GM18858 (cell line): ENCODE data around the gene NRL.
A peak's percentile ranks its signal among the peaks of the same experiment; 100 is the strongest.

Experiments
- ATAC-seq: cut with Tn5 transposase; IDR thresholded peaks from one replicate; pipeline ENCODE4 v1.9.1; 2021; ENCODE audit not compliant: unreplicated experiment

NRL gene

DNA sequence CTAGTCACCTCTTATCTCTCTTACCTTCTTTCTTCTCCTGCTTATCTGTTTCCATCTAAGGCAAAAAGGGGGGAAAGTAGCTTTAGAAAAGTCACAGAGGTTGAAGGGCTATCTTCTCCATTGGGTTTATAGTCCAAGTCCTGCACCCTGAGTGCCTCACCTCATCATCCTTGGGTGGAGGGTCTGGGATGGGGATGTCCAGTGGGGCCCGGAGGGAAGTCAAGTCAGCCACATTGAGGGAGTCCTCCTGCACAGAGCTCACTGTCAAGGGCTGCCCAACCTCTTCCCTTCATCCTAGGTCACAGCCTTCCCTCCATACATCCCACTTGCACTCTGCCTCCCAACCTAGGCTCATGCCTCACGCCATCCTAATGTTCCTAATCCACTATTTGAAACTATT is 30.5 kb upstream of the NRL start:
- ATAC-seq, result no peak

DNA sequence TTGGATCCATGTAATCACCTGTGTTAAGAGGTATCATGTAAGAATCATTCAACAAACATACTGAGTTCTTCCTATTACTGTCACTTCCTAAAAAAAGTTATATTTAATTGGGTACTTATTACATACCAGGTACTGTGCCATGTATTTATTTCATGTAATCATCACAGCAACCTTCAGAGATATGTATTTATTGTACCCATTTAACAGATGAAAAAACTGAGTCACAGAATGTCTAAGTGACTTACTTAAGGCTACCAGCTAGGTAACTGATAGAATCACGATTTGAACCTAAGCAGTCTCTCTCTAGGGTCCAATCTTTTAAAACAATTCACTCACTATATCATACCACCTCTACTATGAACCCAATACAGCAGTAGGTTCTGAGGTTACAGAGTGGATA is 29.7 kb upstream of the NRL start:
- no peak for ATAC-seq

DNA sequence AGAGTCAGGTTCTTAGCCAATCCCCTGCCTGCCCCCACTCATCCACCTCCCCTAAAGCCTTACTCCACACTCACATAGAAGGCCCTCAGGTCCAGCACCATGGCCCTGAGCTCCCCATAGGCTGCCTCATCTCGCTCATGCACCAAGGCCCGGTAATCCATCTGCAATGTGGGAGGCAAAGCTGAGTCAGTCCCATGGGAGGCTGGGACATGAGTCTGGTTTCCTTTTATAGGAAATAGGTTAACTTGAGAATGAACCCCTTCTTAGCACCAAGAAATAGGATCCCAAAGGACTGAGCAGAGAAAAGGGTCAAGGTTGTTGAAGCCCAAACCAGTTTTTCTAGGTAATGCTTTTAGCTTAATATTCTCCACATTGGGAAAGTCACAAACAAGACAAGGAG is 28.8 kb upstream of the NRL start:
- no peak for ATAC-seq

DNA sequence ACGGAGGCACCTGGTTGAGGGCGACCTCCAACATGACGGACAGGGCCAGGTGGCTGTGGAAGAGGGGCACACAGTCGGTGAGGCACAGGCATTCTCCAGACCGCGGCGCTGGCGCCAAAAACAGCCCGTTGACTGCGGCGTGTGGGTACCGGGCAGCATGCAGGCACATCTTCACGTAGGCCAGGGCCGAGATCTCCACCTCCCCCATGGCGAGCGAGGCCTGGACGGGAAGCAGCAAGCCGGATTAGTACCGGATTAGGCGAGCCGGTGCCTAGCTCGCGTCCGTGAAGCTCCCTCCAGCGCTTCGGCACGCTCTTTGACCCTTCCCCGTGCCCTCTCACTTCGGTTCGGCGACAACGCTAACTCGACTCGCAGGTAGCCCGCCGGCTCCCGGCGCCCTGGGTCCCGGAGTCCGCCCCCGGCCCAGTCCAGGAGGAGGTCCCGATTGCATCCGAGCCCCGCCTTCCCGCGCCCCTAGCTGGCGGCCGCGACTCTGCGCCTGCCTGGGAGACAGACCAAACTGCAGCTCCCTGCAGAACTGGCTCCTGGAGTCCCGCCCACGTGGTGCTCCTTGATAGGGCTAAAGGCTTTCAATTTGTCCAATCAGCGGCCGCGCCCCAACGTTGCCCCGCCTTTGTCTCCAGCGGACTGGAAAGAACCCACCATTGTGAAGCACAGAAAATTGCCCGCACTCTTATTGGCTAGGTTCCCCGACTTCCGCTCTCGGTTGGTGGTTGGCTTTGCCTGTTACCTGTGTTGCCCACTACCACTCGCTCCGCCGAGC is 26.5 kb upstream of the NRL start, which contains the start of gene EMC9:
EMC9 (minus strand) TSS at position 495 of the 784 bp plus-strand sequence; CDS start at position 208, 287 bp downstream.
- peak; percentile 76 for ATAC-seq

DNA sequence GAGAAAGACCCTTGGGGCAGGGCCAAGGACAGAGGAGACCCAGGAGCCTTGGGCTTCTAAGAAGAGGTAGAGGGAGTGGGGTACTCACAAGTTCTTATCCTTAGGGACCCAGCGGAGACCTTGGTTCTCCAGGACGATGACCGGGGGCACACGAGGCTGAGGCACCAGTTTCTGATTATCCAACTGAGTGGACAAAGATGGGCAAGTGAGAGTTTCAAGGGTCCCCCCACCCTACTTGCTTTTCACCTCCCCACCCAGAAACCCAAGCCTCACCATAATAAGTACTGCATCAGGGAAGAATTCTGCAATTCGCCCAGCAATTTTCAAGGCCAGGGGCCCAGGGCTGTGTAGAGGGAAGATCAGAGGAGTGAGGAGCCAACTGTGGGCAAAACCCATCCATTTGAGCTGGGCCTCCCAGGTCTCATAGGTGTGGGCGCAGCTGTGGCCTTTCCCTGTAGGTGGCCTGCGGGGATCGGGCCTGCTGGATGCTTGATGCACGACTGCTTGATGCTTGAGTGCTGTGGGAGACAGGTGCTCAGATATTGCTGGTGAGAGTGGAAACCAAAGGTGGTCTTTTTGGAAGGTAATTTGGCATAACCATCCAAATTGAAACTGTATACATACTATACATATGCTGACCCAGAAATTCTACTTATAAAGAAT is 24.7 kb upstream of the NRL start:
- ATAC-seq, result no peak

DNA sequence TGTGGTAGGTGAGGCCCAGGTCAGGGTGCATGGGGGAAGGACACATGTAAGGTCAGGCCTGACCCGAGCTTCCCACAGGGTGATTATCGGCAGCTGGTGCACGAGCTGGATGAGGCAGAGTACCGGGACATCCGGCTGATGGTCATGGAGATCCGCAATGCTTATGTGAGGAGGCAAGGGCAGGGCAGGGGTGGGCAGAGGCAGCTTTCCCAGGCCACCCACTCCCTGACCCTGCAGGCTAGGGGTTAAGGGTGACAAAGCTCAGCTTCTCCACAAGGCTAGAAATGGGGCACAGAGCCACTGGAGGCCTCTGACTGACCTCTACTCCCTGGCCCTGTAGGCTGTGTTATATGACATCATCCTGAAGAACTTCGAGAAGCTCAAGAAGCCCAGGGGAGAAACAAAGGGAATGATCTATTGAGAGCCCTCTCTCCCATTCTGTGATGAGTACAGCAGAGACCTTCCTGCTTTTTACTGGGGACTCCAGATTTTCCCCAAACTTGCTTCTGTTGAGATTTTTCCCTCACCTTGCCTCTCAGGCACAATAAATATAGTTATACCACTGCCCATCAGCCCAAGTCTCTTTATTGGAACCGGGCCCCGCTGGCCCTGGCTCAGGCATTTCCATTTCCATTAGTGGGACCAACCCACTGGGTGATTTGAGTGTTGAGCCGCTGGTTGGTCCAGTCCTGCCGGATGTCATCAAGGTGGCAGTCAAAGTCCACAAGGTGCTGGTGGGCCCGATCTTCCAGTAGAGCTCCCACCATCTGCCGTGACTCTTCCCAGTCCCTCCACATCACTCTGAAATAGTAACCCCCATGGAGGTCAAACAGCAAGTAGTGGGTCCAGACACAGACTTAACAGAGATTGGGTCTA is 23.9 kb upstream of the NRL start:
- no peak for ATAC-seq

DNA sequence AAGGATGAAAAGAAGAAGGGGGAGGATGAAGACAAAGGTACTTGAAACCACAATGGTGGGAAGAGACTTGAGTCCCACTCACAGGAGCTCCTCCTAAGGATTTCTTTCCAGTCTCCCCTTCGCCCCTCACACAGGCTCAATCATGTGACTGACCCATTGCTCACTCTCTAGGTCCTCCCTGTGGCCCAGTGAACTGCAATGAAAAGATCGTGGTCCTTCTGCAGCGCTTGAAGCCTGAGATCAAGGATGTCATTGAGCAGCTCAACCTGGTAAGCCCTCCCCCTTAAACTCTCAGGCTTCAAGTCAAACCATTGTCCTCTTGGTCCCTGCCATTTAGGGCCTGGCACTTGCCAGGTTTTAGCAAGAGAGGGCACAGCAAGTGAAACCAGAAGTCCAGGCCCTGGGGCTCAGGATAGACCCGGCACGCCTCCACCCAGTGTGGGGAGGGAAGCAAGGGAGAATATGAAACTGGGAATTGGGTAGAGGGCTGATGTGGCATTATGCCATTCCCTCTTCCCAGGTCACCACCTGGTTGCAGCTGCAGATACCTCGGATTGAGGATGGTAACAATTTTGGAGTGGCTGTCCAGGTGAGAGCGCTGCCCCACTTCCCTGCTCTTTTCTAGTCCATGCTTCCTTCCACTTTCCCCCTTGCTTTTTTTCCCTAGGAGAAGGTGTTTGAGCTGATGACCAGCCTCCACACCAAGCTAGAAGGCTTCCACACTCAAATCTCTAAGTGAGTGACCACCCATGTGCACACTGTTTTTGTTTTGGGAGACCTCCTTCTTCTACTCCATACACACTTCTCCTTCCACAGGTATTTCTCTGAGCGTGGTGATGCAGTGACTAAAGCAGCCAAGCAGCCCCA is 23.0 kb upstream of the NRL start:
- ATAC-seq, result no peak

DNA sequence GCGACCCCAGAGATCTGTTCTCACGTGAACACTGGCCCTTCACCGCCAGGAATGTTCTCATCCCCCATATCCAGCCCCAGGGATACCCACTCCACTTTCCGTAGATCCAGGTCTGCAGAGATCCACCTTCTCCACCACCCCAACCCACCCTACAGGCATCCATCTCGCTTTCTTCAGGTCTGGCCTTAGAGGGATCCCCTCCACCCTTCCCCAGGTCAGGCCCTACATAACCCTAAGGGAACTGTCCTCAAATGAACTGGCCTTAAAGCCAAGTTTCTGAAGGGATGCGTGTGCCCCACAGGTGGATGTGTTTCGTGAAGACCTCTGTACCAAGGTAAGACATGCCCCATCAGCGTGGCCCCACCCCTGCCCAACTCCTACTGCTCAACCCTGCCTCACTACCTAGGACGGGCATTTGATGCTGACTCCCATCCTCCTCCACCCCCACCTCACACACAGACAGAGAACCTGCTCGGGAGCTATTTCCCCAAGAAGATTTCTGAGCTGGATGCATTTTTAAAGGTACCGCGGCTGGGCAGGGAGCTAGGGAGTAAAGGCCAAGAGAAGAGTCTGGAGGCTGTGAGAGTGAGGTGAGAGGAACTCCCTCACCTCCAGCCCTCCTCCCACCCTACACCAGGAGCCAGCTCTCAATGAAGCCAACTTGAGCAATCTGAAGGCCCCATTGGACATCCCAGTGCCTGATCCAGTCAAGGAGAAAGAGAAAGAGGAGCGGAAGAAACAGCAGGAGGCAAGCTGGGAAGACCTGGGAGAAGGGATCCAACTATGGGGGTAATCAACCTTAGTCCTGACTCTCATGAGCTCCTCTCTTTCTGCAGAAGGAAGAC is 22.2 kb upstream of the NRL start:
- no peak for ATAC-seq

DNA sequence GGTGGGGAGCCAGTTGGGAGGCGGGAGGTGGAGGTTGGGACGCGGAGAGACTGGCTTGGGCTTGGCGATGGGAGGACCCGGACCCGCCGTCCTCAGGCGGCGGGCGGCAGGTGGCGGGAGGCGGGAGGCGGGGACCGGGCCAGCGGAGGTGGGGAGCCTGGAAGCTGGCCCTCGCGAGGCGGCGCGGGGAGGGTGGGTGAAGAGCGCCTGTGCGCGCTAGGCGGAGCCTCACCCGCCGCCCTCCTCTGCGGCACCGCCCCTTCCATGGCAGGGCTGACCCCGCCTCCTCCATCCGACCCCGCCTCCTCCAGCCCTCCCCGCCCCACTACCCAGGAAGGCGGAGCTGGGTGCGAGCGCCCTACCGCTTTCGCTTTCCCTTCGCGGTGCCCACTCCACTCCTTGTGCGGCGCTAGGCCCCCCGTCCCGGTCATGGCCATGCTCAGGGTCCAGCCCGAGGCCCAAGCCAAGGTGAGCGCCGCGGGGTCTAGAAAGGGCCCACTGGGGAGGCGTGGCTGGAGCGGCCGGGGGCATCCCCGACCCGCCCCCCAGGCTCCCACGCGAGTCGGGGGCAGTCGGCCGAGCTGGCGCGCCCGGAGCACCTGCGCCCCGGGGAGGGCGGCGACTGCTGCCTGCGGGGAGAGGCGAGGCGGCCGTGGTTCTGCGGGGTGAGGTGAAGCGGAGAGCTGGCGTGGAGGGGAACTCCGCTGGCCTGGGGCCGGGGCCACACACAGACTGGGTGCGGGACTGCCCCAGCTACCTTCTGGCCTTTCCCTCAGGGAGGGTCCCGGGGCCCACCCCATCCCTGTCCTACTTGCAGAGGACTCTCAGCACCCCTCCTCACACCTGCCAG is 21.3 kb upstream of the NRL start, which contains the start of gene PSME1:
PSME1 (plus strand) TSS at position 361 of the 850 bp plus-strand sequence; CDS start at position 430, 69 bp downstream.
- peak; percentile 66 for ATAC-seq

DNA sequence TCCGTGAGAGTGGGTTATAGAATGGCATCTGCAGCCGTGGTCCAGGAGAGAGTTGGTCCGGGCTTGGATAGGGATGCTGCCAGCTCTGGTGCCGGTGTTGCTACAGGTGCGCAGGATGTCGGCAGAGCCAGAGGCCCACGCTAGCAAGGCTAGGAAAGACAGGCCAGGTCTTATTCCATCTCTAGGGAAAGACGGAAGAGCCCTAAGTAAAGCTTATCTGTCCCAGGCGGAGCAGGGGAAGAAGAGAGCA is 20.8 kb upstream of the NRL start:
- no peak for ATAC-seq

DNA sequence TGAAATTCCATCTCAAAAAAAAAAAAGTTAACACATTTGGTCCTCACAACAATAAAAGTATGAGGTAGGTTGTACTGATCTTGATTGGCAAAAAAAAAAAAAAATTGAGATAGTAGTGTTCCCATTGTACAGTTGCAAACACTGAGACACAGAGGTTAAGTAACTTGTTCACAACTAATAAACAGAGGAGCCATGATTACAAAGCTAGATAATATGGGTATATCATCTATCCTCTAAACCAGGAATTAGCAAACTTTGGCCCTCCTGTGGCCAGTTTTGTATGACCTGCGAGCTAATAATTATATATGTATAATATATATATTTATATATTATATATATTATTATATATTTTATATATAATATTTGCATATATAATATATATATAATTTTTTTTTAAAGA is 19.0 kb upstream of the NRL start:
- ATAC-seq, result no peak

DNA sequence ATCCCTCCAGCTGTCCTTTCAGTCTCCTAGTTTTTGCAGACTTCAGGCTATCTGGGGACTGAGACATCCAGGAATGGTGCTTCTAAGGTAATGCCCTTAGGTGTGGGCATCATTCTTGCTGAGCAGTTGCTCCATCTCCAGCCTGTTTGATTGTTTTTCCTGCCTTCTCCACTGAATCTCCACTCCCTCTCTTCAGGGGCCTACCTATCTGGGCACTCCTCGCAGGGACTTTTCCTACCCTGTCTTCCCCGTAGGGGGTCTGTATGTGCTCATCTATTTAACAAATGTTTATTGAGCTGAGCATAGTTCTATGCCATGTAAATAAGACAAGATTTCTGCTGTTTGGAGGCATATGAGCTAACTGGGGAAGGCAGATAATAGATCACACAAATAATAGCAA is 18.2 kb upstream of the NRL start:
- no peak for ATAC-seq

DNA sequence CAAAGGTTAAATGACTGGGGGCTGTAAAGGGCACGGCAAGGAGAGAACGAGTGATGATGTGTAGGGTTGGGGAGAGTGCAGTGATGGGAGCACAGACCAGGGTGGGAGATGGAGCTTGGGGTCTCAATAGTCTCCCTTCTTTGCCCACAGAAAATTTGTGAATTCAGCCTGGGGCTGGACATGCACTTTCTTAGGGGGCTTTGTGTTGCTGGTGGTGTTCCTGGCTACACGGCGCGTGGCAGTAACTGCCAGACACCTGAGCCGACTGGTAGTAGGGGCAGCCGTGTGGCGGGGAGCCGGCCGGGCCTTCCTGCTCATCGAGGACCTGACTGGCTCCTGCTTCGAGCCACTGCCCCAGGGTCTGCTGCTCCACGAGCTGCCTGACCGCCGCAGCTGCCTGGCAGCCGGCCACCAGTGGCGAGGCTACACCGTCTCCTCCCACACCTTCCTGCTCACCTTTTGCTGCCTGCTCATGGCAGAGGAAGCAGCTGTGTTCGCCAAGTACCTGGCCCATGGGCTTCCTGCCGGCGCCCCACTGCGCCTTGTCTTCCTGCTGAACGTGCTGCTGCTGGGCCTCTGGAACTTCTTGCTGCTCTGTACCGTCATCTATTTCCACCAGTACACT is 17.4 kb upstream of the NRL start:
- no peak for ATAC-seq

DNA sequence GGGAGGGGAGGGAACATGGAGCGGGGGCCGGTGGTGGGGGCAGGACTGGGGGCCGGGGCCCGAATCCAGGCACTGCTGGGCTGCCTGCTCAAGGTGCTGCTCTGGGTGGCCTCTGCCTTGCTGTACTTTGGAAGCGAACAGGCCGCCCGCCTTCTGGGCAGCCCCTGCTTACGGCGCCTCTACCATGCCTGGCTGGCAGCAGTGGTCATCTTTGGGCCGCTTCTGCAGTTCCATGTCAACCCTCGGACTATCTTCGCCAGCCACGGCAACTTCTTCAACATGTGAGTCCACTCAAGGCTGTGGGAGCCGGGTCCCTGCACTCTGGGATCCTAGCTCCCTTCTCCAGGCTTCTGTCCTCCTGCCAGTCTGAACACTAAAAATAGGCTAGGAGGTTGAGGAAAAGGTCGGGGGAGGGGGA is 16.8 kb upstream of the NRL start:
- no peak for ATAC-seq

DNA sequence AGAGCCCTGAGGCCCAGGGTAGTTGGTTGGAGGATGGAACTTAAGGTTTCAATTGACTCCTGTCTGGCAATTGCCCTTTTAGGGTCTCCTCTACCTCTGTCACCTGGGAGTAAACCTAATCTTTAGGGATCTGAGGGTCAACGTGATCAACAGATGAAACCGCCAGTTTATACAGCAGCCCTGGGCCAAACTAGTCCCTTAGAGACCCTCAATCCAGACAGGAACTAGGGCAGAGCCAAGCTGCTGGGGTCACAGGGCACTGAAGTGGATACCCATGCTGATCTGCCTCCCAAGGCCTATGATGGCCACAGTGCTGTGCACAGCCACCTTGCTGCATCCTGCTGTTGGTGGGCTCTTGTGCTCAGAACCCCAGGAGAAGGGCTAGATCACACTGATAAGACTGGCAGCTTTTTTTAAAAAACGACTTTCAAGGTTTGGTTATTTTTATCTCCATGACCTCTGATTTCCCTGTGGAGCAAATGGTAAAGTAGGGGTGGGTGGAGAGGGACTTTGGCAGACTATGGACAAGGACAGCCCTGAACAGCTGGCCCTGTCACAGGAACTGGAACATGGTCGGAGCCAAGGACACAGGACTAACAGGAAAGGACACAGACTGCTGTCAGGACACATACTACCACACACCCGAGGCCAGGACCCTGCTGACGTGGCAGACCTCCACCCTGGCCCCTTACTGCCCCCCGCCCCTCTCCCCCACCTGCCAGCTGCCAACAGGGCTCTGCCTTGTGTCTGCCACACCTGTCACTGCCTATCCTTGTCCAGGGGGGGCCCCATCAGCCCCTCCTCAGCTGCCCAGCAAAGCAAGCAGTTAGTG is 16.2 kb upstream of the NRL start:
- ATAC-seq, result no peak

DNA sequence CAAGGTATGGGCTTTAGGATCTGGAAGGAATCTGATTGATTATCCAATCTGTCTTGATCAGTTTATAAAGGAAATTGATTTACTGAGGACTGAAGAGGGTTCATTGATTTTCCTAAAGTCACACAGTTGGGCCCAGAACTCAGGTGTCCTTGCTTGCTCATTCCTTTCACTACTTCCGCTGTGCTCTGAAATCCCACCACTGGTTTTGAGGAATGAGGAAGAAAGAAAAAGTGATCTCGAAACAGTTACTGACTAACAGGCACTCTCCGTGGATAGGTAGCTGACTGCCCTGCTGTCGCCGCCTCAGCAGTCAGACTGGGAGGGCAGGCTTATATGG is 15.6 kb upstream of the NRL start, which contains the start of gene FITM1:
FITM1 (plus strand) TSS at position 280 of the 337 bp plus-strand sequence. CDS start 905 bp downstream, outside the sequence.
- ATAC-seq, result no peak

DNA sequence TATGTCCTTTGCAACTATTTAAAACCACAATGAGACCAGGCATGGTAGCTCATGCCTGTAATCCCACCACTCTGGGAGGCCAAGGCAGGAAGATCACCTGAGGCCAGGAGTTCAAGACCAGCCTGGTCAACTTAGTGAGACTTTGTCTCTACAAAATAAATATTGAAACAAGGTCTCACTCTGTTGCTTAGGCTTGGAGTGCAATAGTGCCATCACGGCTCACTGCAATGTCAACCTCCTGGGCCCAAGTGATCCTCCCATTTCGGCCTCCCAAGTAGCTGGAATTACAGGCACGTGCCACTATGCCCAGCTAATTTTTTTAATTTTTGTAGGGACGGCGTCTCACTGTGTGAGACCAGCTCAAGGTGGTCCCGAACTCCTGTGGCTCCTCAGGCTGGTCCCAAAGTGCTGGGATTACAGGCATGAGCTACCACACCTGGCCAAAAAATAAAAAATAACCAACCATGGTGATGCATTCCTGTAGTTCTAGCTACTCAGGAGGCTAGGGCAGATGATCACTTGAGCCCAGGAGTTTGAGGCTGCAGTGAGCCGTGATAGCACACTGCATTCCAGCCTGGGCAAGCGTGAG is 14.8 kb upstream of the NRL start:
- ATAC-seq, result no peak
